ENCODE results near the gene ARL13B. TPM values are rescaled to one million over a fixed set of nuclear protein-coding genes. Genes with fewer than 3 reads are reported as not detected.

The ARL13B gene
- total RNA-seq, 4 donors from 2014 or later, result 6.6 to 10.4 (median 9.4) TPM

DNA sequence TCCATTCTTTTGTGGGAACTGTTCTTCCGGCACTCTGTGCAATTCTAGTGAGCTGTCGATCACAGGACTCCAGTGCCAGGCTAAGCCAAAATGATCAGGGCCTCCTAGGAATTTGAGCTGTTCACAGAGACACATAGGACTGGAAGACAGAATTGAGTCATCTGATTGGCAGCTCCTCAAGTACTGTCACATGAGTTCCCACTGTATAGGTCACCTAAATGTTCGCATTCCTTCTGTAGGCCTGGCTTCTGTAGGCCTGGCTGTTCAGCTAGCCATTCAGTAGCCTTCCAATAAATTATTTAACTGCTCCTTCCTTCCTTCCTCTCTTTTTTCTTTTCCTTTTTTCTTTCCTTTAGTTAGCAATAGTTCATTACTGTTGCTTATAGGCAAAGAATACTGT is 10.5 kb upstream of the ARL13B start:
- TF ChIP-seq CTCF (IDR thresholded peaks at IDR 0.05; ENCODE audit: low read depth), result no peak

- no peak for TF ChIP-seq CTCF (IDR thresholded peaks at IDR 0.05; ENCODE audit: low read depth)
Observed at GRCh38 chr3:93969997-93970396, 10.0 kb upstream of the ARL13B start.

DNA sequence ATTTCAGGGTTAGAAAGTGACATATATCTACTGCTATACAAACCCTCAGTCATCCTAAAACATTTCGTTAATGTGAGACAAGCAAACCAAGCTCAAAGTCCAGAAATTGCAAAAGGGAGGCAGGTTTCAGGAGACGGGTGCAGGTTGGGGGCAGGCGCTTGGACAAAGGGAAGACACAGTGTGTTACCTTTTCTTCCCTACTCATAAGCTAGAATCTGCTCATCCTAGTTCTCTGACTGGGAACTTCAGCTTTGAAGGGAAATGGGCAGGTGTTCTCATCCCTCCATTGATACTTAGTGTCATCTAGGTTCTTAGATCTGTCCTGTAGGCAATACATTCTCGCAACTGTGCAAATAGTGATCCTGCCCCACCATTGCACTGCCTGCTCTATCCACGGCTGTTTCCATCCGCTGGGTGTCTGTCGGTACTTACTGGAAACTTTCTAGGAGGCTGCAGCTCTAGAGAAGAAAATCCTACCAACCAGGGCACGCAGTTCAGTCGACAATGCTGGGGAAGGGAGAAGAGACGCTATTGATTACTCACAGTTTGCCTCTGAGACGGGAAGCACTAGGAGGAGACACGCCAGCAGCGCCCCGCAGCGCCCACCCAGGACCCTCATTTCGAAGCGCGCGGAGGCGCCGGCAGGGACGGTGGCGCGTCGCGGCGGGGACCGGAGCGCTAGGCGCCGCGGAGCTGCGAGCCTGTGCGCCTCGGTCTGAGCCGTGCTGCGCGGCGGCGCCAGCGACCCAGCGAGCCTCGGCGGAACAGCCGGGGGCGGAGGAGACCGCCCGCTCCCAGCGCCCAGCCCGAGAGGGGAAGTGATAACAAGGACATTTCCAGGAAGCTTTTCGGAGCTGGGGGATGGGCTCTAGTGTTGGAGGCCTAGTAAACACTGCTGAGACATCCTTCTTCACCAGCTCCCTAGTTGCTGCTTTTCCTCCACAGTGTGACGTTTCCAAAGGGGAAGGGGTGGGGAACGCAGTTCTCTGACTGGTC is 6.5 kb upstream of the ARL13B start, which contains the start of gene PROS1:
Gene PROS1, minus strand, starts transcription at position 766 of the 996 bp plus-strand sequence. Its CDS starts 147 bp downstream, at position 619.
- no peak for TF ChIP-seq CTCF (IDR thresholded peaks at IDR 0.05; ENCODE audit: low read depth)

DNA sequence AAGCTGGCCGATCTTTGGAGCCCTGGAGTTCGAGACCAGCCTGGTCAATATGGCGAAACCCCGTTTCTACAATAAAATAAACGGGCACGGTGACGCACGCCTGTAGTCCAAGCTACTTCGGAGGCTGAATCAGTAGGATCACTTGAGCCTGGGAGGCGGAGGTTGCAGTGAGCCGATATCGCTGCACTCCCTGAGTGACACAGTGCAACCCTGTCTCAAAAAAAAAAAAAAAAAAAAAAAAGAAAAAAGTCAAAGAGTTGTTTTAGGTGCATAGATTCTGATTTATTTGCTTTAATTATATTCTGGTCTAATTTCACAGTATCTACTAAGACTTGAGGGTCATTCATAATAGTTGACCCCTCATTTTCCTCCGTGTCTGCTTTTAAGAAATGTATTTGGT is 1.7 kb downstream of the ARL13B start:
- TF ChIP-seq CTCF (IDR thresholded peaks at IDR 0.05; ENCODE audit: low read depth), result no peak

- no peak for TF ChIP-seq CTCF (IDR thresholded peaks at IDR 0.05; ENCODE audit: low read depth)
Observed at GRCh38 chr3:93983408-93983807, 3.5 kb downstream of the ARL13B start.

DNA sequence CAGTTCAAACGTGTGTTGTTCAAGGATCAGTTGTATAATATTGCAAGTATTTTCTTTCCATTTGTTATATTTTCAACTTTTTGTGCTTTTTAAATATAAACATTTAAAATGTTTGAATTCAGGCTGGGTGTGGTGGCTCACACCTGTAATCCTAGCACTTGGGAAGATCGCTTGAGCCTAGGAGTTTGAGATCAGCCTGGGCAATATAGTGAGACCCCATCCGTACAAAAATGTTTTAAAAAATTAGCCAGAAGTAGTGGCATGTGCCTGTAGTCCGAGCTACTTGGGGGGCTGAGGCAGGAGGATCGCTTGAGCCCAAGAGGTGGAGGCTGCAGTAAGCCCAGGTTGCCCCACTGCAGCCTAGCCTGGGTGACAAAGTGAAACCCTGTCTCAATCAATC is 4.7 kb downstream of the ARL13B start:
- no peak for TF ChIP-seq CTCF (IDR thresholded peaks at IDR 0.05; ENCODE audit: low read depth)

DNA sequence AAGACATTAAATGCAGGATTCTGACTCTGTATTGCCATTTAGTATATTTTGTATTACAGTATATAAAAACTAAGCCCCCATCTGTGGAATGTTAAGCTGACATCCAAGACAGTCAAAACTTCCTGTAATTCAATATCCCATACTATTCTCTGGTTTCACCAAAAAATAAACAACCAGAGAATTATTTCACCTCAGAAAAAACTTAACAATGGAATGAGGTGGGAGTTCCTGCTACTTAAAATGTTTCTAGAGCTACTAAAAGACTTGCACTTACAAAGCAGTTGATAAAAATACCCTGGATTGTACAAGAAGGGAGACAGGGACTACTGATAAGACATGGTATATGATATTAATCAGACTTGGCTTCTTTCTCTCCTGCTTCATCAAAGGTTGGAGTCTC is 8.3 kb downstream of the ARL13B start:
- no peak for TF ChIP-seq CTCF (IDR thresholded peaks at IDR 0.05; ENCODE audit: low read depth)
